Measurements from ENCODE around the gene RBKS. TPM values are rescaled to one million over a fixed set of nuclear protein-coding genes. Genes with fewer than 3 reads are reported as not detected.

RBKS gene
- total and polyA plus RNA-seq, 2 of the 13 experiments (the other 11 are each of a cell fraction or from before 2014, with no cell fraction given): 7.7 to 8.3 TPM

DNA sequence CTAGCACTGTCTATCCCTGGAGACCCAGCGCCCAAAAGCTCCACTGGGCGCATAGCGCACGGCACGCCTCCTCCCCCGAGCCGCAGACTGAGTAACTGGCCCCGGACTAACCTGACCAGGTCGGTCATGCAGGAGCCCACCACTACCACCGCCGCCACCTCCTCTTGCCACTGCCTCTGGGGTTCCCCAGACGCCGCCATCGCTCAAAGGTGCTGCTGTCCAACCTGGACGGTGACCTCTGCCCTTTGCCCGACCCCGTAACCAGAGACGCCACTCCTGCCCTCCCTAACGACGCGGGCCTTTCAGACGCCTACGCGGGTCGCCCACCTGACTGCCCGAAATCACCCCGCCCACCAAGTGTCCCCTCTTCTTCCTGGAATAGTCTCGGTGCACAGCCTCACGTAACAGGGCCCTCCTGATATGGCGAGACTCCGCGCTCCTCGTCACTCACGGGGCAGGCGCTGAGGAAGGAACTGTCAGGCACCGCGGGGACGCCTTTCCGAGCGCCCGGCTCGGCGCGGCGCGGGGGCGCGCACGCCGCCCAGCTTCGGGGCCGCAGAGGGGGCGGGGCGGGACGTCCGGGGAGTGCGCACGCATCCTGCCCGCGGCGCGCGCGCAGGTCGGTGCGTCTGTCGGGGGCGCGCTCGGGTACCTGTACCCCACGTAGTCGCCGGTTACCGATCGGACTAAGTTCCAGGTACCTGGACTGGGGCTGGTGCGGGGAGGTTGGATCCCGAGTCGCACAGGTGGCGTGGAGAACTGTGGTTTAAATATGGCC, at the start of gene RBKS, which contains the start of gene BABAM2 (continued):
- TF ChIP-seq, protein P1, sequence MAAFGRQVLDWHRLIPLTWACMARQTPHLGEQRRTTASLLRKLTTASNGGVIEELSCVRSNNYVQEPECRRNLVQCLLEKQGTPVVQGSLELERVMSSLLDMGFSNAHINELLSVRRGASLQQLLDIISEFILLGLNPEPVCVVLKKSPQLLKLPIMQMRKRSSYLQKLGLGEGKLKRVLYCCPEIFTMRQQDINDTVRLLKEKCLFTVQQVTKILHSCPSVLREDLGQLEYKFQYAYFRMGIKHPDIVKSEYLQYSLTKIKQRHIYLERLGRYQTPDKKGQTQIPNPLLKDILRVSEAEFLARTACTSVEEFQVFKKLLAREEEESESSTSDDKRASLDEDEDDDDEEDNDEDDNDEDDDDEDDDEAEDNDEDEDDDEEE (CRISPR knock-in tag; IDR thresholded peaks at IDR 0.05): no peak; the same call in 1 of the 2 replicates
- no peak for TF ChIP-seq HNRNPL (IDR thresholded peaks at IDR 0.05; ENCODE audit: low read depth, low read length)
- no peak; the same call in 1 of the 2 replicates for TF ChIP-seq MTF2 (CRISPR knock-in tag; IDR thresholded peaks at IDR 0.05; ENCODE audit: borderline replicate concordance)
- TF ChIP-seq ZFAT (CRISPR knock-in tag; conservative IDR thresholded peaks at IDR 0.05): no peak
- TF ChIP-seq ZNF235 (CRISPR knock-in tag; IDR thresholded peaks at IDR 0.05; ENCODE audit: borderline replicate concordance): no peak; the same call in 1 of the 2 replicates
- TF ChIP-seq, protein P2, sequence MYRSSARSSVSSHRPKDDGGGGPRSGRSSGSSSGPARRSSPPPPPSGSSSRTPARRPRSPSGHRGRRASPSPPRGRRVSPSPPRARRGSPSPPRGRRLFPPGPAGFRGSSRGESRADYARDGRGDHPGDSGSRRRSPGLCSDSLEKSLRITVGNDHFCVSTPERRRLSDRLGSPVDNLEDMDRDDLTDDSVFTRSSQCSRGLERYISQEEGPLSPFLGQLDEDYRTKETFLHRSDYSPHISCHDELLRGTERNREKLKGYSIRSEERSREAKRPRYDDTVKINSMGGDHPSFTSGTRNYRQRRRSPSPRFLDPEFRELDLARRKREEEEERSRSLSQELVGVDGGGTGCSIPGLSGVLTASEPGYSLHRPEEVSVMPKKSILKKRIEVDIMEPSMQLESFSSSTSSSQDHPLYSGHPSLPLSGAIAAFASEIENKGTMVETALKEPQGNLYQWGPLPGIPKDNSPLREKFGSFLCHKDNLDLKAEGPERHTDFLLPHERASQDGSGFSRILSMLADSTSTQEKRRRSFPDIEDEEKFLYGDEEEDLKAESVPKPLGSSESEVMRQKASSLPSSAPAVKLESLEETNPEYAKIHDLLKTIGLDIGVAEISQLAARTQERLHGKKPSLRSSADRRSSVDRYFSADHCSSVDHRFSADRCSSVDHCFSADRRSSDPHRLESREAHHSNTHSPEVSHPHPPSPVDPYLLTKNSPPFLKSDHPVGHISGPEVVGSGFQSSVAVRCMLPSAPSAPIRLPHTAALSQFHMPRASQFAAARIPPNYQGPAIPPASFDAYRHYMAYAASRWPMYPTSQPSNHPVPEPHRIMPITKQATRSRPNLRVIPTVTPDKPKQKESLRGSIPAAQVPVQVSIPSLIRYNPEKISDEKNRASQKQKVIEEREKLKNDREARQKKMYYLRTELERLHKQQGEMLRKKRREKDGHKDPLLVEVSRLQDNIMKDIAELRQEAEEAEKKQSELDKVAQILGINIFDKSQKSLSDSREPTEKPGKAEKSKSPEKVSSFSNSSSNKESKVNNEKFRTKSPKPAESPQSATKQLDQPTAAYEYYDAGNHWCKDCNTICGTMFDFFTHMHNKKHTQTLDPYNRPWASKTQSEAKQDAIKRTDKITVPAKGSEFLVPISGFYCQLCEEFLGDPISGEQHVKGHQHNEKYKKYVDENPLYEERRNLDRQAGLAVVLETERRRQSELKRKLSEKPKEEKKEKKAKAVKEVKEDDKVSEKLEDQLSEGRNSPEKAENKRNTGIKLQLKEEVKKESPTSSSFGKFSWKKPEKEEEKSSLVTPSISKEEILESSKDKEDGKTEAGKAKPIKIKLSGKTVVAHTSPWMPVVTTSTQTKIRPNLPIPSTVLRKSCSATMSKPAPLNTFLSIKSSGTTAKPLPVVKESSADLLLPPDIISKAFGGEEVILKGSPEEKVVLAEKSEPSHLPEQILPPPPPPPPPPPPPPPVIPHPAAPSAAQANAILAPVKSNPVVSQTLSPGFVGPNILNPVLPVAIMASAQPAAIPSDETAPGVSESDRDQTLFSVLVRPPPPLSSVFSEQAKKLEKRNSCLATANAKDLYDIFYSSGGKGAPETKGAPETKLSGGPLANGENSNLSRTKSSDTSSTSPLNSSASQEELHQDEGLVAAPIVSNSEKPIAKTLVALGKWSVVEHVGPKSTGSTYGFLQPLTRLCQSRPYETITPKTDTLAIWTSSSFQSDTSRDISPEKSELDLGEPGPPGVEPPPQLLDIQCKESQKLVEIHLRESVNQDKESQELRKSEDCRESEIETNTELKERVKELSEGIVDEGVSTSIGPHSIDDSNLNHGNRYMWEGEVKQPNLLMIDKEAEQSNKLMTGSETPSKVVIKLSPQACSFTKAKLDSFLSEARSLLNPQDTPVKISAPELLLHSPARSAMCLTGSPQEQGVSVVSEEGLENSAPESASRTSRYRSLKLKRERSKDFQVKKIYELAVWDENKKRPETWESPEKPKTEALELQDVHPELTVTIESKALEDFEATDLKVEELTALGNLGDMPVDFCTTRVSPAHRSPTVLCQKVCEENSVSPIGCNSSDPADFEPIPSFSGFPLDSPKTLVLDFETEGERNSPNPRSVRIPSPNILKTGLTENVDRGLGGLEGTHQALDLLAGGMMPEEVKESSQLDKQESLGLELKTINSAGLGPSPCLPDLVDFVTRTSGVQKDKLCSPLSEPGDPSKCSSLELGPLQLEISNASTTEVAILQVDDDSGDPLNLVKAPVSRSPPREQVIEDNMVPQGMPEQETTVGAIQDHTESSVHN (CRISPR knock-in tag; IDR thresholded peaks at IDR 0.05): no peak
- peak; percentile 86 for TF ChIP-seq HOXA3 (CRISPR knock-in tag; IDR thresholded peaks at IDR 0.05)
- TF ChIP-seq PRMT3 (CRISPR knock-in tag; IDR thresholded peaks at IDR 0.05; ENCODE audit: borderline replicate concordance, low read depth): no peak
- TF ChIP-seq, protein P3, sequence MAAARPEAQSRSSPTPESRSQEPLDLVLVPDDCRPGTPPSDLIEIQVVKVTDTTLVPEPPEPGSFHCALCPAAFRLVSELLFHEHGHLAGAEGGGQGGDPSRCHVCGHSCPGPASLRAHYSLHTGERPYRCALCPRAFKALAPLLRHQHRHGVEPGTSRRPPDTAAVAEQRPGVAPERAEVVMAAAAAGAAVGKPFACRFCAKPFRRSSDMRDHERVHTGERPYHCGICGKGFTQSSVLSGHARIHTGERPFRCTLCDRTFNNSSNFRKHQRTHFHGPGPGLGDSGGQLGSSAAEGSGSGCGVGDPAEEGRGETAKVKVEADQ (CRISPR knock-in tag; IDR thresholded peaks at IDR 0.05; ENCODE audit: borderline replicate concordance): peak; percentile 94; the same call in 1 of the 2 replicates
- TF ChIP-seq NONO (IDR thresholded peaks at IDR 0.05): no peak
- TF ChIP-seq NONO (CRISPR knock-in tag; conservative IDR thresholded peaks at IDR 0.05): peak; percentile 98
- 0 out of 2 replicates have a peak, but pooled peaks have one; percentile 36 for TF ChIP-seq DNMT1 (CRISPR knock-in tag; IDR thresholded peaks at IDR 0.05)
- TF ChIP-seq SP4 (CRISPR knock-in tag; IDR thresholded peaks at IDR 0.05): peak; percentile 97
- TF ChIP-seq, protein P4, sequence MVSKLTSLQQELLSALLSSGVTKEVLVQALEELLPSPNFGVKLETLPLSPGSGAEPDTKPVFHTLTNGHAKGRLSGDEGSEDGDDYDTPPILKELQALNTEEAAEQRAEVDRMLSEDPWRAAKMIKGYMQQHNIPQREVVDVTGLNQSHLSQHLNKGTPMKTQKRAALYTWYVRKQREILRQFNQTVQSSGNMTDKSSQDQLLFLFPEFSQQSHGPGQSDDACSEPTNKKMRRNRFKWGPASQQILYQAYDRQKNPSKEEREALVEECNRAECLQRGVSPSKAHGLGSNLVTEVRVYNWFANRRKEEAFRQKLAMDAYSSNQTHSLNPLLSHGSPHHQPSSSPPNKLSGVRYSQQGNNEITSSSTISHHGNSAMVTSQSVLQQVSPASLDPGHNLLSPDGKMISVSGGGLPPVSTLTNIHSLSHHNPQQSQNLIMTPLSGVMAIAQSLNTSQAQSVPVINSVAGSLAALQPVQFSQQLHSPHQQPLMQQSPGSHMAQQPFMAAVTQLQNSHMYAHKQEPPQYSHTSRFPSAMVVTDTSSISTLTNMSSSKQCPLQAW (CRISPR knock-in tag; IDR thresholded peaks at IDR 0.05): peak; percentile 90
- peak; percentile 37 for TF ChIP-seq ZNF331 (CRISPR knock-in tag; IDR thresholded peaks at IDR 0.05)
- peak; percentile 93 for TF ChIP-seq TOPORS (CRISPR knock-in tag; IDR thresholded peaks at IDR 0.05)

All from HepG2 (cell line).